HG03039 (cell line): ENCODE data around the gene TTC23.

Experiments used
- ATAC-seq: cut with Tn5 transposase; IDR thresholded peaks from one replicate; pipeline ENCODE4 v1.9.1; 2021; ENCODE audit warnings: mild to moderate bottlenecking, moderate library complexity; ENCODE audit not compliant: unreplicated experiment

The TTC23 gene

DNA sequence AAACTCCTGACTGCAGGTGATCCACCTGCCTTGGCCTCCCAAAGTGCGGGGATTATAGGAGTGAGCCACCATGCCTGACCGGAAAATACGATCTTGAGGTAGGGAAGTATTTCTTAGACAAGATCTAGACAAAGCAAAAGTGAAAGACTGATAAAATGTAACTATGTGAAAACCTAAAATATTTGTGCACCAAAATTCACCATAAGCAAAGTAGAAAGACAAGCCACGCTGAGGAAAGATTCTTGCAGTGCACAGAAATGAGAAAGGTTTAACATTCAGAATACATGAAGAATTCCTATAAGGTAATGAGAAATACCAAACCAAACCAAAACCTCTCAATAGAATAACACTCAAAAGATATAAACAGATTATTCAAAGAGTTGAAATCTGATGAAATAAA, 108.8 kb downstream of the TTC23 start:
- ATAC-seq, result no peak

DNA sequence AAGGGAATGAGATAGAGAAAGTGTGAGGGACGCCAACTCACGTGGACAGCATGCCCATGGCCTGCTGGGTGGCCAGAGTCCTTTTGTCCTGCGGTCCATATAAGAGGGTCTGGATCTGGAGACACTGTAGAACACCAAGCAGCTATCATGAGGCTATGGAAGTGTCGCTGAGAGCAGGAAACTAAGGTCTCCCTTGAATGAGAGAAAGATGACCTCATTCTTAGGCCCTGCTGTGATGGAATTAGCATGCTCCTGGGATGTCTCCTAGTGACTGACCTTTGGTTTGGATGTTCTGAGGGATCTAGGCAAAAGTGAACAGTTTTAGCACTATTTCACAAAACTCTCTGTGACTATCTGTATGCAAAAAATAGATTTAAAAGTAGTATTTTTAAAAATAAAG, 110.1 kb downstream of the TTC23 start:
- ATAC-seq, result no peak

DNA sequence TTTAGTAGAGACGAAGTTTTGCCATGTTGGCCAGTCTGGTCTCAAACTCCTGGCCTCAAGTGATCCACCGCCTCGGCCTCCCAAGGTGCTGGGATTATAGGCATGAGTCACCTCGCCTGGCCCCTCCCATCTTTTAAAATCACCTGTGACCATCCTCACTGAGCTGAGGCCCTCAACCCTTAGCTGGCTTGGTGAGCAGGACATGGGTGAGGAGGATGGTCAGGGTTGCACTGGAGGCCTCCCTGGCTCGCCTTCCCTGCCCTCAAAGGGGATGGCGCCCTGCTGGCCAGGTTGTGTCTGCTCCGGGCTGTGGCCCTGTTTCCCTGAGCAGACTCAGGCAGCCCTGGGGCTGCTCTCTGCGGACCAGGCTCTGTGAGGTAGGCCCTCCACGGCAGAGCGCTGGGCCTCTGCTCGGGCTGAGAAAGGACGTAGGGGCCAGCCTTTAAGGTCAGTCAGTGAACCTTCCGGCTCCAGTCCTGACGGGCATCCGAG, 110.8 kb downstream of the TTC23 start:
- ATAC-seq, result no peak

DNA sequence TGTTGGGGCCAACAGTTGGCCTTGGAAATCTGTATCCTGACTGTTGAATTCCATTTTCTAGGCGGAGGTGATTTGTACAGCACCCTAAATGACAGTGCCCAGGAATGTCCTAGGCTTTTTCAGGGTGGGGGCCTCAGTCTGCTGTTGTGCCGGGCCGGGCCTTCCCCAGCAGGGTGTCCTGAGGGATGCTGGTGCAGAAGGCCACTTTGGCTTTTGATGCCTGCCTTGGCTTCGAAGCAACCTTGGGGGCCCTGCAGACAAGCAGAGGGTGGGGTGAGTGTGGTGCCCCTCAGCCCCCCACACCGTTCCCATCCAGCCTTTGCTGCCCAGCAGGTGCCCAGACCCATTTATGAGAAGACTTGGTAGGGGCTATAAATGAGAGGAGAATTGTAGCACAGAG, 111.5 kb downstream of the TTC23 start:
- no peak for ATAC-seq

DNA sequence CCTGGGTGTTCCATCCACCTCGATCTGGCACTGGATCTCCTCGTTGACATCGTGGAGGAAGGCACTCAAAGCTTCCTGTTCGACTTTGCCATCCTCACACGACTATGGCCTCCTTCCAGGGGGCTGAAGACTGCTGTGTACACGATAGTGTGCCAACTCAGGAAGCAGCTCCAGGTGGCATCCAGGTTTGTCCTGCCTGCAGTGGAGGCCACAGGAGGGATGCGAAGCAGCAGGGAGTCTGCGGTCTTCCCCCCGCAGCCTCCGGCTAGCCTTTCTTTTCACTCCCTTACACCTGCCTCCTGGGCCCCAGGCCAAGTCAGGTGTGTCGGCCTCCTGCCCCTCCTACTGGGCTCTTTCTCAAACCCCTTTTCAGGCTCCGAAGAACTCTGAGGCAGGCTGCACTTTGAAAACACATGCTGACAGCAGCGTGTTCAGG, 112.3 kb downstream of the TTC23 start:
- no peak for ATAC-seq

DNA sequence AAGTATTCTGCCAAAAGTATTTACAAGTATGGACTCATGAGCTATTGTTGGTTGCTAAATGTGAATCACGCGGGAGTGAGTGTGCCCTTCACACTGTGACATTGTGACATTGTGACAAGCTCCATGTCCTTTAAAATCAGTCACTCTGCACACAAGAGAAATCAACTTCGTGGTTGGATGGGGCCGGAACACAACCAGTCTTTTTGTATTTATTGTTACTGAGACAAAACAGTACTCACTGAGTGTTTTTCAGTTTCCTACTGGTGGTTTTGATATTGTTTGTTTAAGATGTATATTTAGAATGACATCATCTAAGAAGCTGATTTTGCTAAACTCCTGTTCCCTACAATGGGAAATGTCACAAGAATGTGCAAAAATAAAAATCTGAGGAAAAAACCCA, 114.2 kb downstream of the TTC23 start:
- peak; percentile 65 for ATAC-seq

DNA sequence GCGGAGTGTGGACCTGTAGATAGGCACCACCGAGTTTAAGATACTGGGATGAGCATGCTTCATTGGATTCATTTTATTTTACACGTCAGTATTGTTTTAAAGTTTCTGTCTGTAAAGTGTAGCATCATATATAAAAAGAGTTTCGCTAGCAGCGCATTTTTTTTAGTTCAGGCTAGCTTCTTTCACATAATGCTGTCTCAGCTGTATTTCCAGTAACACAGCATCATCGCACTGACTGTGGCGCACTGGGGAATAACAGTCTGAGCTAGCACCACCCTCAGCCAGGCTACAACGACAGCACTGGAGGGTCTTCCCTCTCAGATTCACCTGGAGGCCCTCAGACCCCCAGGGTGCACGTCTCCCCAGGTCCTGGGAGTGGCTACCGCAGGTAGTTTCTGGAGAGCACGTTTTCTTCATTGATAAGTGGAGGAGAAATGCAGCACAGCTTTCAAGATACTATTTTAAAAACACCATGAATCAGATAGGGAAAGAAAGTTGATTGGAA, 115.0 kb downstream of the TTC23 start:
- no peak for ATAC-seq

DNA sequence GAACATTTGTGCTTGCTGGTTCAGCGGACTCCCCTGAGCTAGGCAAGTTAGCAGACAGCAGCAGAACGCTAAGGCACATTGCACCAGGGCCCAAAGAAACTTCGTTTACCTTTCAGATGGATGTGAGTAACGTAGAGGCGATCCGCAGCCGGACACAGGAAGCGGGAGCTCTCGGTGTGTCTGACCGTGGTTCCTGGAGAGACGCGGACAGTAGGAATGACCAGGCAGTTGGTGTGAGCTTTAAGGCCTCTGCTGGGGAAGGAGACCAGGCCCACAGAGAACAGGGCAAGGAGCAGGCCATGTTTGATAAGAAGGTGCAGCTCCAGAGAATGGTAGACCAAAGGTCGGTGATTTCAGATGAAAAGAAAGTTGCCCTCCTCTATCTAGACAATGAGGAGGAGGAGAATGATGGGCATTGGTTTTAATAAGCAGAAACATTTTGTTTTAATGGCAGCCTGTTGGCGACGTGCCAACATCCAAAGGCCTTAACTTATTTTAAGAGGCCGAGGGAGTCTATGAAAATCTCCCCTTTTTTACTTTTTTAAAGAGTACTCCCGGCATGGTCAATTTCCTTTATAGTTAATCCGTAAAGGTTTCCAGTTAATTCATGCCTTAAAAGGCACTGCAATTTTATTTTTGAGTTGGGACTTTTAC, 116.6 kb downstream of the TTC23 start:
- ATAC-seq, result no peak

DNA sequence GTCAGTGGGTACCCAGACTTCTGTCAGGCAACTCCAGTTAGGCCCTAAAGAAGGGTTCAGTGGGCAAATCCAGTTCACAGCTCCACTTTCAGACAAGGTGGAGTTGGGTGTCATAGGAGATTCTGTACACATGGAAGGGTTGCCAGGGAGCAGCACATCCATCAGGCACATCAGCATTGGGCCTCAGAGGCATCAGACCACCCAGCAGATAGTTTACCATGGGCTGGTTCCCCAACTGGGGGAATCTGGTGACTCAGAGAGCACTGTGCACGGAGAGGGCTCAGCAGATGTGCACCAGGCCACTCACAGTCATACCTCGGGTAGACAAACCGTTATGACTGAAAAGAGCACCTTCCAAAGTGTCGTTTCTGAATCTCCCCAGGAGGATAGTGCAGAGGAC, 117.3 kb downstream of the TTC23 start:
- ATAC-seq, result no peak

DNA sequence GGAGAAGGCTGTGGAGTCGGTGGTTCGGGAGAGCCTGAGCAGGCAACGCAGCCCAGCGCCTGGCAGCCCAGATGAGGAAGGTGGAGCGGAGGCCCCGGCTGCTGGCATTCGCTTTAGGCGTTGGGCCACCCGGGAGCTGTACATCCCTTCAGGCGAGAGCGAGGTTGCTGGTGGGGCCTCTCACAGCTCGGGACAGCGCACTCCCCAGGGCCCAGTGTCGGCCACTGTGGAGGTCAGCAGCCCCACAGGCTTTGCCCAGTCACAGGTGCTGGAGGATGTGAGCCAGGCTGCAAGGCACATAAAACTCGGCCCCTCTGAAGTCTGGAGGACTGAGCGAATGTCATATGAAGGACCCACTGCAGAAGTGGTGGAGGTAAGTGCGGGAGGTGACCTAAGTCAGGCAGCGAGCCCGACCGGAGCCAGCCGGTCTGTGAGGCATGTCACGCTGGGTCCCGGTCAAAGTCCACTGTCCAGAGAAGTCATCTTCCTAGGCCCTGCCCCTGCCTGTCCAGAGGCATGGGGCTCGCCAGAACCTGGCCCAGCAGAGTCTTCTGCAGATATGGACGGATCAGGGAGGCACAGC, 117.8 kb downstream of the TTC23 start:
- no peak for ATAC-seq

DNA sequence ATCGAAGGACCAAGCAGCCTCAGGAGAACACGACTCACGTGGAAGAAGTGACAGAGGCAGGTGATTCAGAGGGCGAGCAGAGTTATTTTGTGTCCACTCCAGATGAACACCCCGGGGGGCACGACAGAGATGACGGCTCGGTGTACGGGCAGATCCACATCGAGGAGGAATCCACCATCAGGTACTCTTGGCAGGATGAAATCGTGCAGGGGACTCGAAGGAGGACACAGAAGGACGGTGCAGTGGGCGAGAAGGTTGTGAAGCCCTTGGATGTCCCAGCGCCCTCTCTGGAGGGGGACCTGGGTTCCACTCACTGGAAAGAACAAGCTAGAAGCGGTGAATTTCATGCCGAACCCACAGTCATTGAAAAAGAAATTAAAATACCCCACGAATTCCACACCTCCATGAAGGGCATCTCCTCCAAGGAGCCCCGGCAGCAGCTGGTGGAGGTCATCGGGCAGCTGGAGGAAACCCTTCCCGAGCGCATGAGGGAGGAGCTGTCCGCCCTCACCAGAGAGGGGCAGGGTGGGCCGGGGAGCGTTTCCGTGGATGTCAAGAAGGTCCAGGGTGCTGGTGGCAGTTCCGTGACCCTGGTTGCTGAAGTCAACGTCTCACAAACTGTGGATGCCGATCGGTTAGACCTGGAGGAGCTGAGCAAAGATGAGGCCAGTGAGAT, 118.5 kb downstream of the TTC23 start:
- no peak for ATAC-seq

DNA sequence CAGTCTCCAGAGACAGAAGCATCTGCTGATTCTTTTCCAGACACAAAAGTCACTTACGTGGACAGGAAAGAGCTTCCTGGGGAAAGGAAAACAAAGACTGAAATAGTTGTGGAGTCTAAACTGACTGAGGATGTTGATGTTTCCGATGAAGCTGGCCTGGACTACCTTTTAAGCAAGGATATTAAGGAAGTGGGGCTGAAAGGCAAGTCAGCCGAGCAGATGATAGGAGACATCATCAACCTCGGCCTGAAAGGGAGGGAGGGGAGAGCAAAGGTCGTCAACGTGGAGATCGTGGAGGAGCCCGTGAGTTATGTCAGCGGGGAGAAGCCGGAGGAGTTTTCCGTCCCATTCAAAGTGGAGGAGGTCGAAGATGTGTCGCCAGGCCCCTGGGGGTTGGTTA, 119.1 kb downstream of the TTC23 start:
- ATAC-seq, result no peak

DNA sequence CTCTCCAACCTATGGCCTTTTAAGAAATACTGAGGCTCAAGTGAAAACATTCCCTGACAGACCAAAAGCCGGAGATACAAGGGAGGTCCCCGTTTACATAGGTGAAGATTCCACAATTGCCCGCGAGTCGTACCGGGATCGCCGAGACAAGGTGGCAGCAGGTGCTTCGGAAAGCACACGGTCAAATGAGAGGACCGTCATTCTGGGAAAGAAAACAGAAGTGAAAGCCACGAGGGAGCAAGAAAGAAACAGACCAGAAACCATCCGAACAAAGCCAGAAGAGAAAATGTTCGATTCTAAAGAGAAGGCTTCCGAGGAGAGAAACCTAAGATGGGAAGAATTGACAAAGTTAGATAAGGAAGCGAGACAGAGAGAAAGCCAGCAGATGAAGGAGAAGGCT, 119.7 kb downstream of the TTC23 start:
- ATAC-seq, result no peak

DNA sequence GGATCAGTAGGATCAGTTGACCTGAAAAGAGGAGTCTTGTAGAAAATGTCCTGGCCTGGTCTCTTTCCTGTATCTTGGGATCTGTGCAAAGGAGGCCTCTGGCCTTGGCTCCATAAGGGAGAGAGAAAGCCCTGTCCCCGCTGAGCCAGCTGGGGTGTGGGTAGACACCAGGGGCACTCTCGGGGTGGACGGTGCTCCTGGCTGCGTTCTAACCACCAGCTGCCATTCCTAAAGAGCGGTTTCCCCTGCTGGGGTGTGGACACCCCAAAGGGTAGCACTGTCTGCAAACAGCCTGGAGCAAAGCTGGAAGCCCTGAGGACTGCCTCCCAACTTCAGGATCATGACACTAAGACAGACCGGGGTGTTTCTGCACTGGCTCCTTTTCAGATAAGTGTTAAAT, 121.0 kb downstream of the TTC23 start:
- ATAC-seq, result no peak

DNA sequence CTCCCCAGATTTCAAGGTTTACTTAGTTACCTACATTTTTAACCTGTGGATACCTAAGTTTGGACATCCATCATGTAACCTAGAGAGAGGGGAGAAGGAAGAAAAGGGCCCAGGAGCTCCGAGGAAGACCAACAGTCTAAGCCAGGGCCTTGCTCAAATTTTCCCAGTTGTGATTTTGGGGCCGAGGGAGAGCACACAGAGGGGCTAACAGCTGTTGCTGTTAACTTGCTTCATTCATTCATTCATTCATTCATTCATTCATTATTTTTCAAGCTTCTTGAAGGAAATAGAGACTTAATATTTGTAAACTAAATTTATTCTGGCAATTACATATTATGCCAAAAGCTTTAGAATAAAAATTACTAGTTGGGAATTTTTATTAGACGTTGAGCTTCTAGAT, 121.6 kb downstream of the TTC23 start:
- ATAC-seq, result no peak

DNA sequence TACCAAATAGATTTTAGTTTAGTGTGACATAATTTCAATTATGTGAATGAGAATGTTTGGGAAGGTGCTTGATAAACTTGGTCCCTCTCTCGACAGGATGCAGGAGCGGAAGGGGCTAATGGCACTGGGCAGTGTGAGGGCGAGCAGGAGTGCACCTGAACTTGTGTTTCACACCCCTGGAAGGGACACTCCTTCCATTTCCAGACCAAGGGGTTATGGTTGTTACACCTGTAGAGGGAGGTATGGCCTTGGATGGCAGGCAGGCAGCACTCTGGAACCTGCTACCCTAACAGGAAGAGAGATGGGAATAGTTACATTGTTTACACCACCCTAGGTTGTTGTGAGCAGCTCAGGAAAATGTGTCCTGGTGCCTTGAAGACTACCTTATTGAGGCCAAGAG, 122.5 kb downstream of the TTC23 start:
- no peak for ATAC-seq

DNA sequence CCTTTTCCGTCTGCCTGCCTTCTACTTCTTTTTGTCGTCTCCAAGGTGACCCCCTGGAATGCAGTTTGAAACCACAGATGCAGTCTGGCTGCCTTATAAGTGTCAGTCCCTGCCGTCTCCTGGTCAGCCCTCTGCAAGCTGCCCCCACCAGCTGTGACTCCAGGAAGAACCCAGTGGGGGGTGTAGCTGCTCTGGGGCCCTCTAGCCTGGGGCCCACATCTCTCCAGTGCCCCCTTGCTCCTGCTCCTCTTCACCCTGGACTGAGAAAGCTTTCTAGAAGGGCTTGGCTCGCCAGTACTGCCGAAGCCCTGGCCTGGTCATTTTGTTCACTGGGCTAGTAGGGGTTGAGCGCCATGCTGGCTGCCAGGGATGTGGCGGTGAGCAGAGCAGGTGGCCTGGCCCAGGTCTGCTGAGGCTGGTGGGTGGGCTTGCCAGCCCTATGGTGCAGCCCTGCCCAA, 123.2 kb downstream of the TTC23 start:
- ATAC-seq, result no peak

DNA sequence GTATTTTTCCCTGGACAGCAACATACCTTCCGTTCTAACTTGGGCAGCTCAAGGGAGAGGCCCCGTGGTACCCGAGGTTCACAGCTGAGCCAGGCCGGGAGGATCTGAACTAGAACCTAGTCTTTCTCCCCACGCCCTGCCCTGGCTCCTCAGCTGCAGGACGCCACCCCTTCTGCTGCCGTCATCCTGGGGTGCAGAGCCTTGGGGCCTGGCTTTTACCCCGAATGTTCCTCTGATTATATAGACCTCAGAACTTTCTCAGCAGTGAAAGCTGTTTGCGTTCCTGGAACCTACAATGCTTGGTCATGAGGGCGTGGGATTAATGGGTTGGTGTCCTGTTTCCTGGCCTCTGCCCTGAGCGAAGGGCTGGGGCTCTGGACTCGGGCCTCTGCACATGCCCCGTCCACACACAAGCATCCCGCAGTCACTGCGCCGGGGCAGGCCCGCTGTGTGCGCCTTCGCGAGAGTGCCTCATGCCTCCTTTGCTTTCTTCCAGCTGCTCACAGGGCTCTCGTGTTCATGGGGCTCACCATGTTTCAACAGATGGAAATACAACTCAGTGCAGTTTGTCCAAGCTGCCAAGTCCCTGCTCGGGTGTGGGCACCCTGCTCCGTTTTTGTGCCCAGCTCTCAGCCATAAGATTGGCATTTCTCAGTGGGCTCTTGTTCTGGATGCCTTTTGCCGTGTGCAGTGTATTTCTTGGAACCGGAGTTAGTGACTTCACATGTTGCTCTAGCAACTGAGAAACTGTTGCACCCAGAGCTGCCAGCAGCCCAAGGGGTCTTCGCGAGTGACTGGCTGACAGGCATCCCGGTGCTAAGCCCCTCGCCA, 124.1 kb downstream of the TTC23 start:
- no peak for ATAC-seq

DNA sequence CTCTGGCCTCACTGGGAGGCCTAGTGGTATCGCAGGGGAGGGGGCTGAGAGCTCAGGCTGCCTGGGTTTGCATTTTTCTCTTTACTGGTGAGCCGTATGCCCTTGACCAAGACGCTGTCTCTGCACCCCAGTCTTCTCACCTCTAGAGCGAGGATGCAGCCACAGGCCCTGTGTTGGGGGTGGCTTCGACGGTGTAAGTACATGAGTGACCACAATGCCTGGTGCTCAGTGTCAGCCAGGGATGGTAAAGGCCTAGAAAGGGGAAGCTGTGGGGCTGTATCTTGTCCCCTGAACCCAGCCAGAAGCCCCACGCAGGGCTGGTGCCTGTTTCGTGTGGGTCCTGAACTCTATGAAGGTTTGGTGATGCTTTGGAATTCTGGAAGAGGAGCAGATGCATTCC, 124.7 kb downstream of the TTC23 start:
- no peak for ATAC-seq

DNA sequence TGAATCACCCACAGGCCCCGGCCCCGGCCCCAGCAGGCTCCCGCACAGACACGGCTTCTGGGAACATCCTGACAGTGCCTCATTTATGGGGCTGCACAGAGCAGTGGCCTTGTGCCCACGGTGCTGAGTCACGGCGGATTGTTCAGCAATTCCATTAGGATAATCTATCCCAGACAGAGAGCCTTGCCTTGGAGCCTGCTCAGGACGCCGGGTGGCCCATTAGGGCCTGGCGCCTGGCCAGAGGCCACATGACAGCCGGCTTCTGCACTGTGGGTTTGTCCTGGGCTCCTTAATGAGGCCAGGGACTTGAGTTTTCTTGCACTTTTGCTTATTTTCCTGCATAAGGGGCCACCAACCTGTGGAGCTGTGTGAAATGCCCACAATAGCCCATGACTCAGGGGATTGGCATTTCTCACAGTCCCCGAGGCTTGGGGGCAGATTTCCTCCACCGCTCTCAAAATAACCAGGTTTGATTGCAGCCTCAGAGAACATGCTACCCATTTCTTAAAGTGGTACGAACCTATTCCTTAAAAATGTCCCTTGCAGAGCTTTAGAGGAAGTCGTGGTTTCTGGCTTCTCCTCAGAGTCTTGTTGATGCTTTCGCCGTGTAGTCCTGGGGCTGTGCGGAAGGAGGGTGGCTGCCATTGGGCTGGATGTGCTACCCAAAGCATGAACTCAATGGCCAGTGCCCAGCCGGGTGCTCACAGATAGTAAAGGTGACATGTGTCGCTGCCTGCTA, 125.5 kb downstream of the TTC23 start:
- ATAC-seq, result no peak
